ENCODE data around the gene F2RL1. TPM values are rescaled to one million over a fixed set of nuclear protein-coding genes. Genes with fewer than 3 reads are reported as not detected.

The F2RL1 gene
- total RNA-seq, 1 donor from 2014 or later = 6.6 TPM

- H3K27me3 Mint-ChIP-seq (ENCODE audit: low read depth) = no peaks in the 10 kb centered on the region
- no peaks in the 10 kb centered on the region for H3K9me3 Mint-ChIP-seq
- DNase-seq (ENCODE audit: low spot score in 2 of 2, unreplicated experiment in 2 of 2) = no peak
- H3K4me3 Mint-ChIP-seq = no peak overlapping the region
- H3K27ac Mint-ChIP-seq = no peak overlapping the region
- no peak for TF ChIP-seq CTCF (IDR thresholded peaks at IDR 0.05; ENCODE audit: unreplicated experiment)
- peaks cover 21% of the 10 kb centered on the region for H3K4me1 Mint-ChIP-seq
- no peaks in the 10 kb centered on the region for H3K36me3 Mint-ChIP-seq
Measured at GRCh38 chr5:76866503-76866902, 47.7 kb downstream of the F2RL1 start.

- no peaks in the 10 kb centered on the region for H3K9me3 Mint-ChIP-seq
- H3K27ac Mint-ChIP-seq = no peak overlapping the region
Measured at GRCh38 chr5:76867038-76867437, 48.2 kb downstream of the F2RL1 start.

DNA sequence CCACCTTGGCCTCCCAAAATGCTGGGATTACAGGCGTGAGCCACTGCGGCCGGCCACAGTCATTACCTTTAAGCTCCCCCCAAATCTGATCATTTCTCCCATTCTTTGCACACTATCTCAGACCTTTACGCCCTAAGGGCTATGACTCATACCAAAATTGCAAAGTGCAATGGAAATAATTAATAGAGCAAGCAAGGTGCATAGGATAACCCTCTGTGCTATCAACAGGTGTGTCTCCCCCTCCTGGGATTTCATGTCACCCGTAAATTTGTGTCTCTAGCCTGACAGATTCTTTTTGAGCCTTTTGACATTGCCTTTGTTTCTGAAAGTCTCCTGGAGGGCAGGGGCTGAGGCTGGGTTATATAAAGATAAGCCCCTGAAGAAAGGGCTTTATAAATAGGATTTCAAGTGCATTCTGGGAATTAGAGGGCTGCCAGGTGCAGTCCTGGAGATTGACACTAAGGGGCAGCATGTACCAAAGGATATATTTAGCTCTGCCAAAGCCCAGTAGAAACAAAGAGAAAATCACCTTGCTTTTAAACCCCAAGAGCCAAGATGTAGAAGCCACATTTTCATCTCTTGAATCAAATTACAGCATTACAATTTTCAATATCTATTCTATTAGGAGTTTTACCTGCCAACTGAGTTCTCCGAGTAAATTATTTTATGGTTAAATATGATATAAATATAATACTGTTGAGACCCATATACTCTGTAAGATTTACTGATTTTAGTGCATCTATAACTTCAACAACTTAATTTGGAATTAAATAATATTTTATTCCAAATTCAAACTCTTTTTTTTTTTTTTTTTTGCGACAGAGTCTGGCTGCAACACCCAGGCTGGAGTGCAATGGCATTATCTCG lies 49.2 kb downstream of the F2RL1 start:
- Mint-ChIP-seq H3K36me3 (no peaks in the 10 kb centered on the region), H3K27ac (peak overlapping the region; percentile 25), H3K4me3 (no peak overlapping the region), H3K27me3 (ENCODE audit: low read depth) (no peaks in the 10 kb centered on the region), H3K4me1 (peaks cover 18% of the 10 kb centered on the region), H3K9me3 (no peaks in the 10 kb centered on the region)
- peak; percentile 28 to 73 for DNase-seq (ENCODE audit: low spot score in 2 of 2, unreplicated experiment in 2 of 2)
- peak; percentile 63 for TF ChIP-seq CTCF (IDR thresholded peaks at IDR 0.05; ENCODE audit: unreplicated experiment)

More at GRCh38 chr5:76867038-76867437, 48.2 kb downstream of the F2RL1 start:
- H3K4me1 Mint-ChIP-seq = peaks cover 18% of the 10 kb centered on the region
- no peaks in the 10 kb centered on the region for H3K36me3 Mint-ChIP-seq
- no peak for TF ChIP-seq CTCF (IDR thresholded peaks at IDR 0.05; ENCODE audit: unreplicated experiment)
- no peaks in the 10 kb centered on the region for H3K27me3 Mint-ChIP-seq (ENCODE audit: low read depth)
- no peak for DNase-seq (ENCODE audit: low spot score in 2 of 2, unreplicated experiment in 2 of 2)
- H3K4me3 Mint-ChIP-seq = no peak overlapping the region

DNA sequence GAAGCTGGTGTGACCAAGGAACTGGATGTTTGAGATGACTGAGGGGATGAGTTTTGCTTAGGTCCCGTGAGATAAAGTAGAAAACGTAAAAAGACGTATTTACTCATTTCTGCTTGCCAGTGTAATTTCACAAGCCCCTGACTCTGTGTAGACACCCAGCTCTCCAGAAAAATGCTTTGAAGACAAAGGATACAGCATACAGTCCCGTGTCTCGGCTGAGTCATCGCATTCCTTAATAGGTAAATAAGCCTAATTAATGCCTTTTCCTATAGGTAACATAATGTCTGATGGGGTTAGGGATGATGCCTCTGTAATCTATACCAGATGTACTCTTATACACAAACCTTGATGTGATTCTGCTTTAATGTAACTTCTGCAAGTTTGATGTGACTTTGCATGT lies 51.2 kb downstream of the F2RL1 start:
- no peaks in the 10 kb centered on the region for H3K27me3 Mint-ChIP-seq (ENCODE audit: low read depth)
- H3K27ac Mint-ChIP-seq = peak overlapping the region; percentile 47
- DNase-seq (ENCODE audit: low spot score in 2 of 2, unreplicated experiment in 2 of 2) = no peak
- H3K36me3 Mint-ChIP-seq = no peaks in the 10 kb centered on the region
- H3K9me3 Mint-ChIP-seq = no peaks in the 10 kb centered on the region
- H3K4me3 Mint-ChIP-seq = no peak overlapping the region
- no peak for TF ChIP-seq CTCF (IDR thresholded peaks at IDR 0.05; ENCODE audit: unreplicated experiment)
- H3K4me1 Mint-ChIP-seq = peaks cover 24% of the 10 kb centered on the region

DNA sequence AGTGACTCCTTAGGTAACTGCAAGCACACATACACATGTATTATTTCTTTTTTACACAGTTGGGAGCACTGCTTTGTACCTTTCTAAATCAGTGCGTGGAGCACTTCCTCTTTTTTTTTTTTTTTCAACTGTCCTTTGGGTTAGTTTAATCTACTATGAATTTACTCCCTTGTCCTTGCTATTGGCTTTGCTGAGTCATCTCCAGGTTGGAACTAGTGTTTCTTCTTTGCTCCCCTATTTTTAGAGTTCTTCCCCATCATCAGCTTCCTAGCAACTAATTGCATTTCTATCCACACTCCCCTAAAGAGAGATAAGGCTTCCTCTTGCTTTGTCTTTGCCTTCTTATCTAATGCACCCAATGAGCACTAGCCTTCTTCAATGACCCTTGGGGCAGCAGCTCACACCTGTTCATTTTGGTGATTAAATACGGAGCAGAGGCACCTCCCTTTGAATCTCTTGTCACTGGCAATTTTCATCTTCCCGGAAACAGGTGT lies 55.3 kb downstream of the F2RL1 start:
- DNase-seq (ENCODE audit: low spot score in 2 of 2, unreplicated experiment in 2 of 2) = no peak
- Mint-ChIP-seq H3K4me3 (no peak overlapping the region), H3K36me3 (no peaks in the 10 kb centered on the region), H3K9me3 (no peaks in the 10 kb centered on the region), H3K27ac (no peak overlapping the region), H3K27me3 (ENCODE audit: low read depth) (no peaks in the 10 kb centered on the region), H3K4me1 (peaks cover 22% of the 10 kb centered on the region)
- no peak for TF ChIP-seq CTCF (IDR thresholded peaks at IDR 0.05; ENCODE audit: unreplicated experiment)

Other genes starting within 250 kb of the F2RL1 start
- 1.4 to 3.3 TPM (median 2.4 TPM) in 3 replicates for gene F2RL2, start 195.6 kb upstream of the F2RL1 start, total RNA-seq
- gene F2R, start 102.9 kb upstream of the F2RL1 start, total RNA-seq = 34.4 to 35.8 TPM (median 34.4 TPM) in 3 replicates
- gene S100Z, start 31.0 kb downstream of the F2RL1 start, total RNA-seq = 0.32 to 0.80 TPM (median 0.62 TPM) in 3 replicates
- gene CRHBP, start 134.0 kb downstream of the F2RL1 start, total RNA-seq = 5.3 to 10.7 TPM (median 8.0 TPM) in 3 replicates
- 20.9 to 21.2 TPM (median 21.0 TPM) in 3 replicates for gene AGGF1, start 211.4 kb downstream of the F2RL1 start, total RNA-seq

Measured in mesothelial cell of epicardium (in vitro differentiated cells).